ENCODE results near the gene MTM1.

DNA sequence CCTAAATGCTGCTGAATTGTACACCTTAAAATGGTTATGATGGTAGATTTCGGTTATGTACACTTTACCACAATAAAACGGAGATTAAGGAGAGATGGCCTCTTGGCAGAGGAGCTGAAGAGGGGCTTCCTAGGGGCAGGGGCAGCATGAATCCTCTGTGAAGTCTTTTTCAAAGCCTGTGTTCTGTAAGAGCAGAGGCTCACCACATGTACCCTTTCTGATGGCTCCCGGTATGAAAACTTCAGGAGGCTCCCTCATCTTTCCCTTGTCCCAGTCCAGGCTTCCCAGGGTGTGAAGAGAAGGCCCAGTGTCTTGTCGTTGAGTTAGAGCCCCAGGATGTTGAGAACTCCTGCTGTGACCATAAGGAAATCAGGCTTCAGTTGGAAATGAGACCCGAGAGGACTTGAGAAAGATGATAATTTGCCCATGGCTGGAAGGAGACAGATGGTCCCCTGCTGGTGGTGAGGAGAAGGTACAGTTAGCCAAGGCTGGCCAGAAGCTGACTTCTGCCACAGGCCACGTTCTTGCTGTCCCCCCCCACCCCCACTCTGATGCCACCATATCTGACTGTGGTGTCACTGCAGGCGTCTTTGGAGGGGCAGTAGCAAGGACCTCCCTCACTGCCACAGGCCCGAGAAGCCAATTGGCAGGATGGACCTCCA, 31.8 kb upstream of the MTM1 start:
- TF ChIP-seq, protein P1, sequence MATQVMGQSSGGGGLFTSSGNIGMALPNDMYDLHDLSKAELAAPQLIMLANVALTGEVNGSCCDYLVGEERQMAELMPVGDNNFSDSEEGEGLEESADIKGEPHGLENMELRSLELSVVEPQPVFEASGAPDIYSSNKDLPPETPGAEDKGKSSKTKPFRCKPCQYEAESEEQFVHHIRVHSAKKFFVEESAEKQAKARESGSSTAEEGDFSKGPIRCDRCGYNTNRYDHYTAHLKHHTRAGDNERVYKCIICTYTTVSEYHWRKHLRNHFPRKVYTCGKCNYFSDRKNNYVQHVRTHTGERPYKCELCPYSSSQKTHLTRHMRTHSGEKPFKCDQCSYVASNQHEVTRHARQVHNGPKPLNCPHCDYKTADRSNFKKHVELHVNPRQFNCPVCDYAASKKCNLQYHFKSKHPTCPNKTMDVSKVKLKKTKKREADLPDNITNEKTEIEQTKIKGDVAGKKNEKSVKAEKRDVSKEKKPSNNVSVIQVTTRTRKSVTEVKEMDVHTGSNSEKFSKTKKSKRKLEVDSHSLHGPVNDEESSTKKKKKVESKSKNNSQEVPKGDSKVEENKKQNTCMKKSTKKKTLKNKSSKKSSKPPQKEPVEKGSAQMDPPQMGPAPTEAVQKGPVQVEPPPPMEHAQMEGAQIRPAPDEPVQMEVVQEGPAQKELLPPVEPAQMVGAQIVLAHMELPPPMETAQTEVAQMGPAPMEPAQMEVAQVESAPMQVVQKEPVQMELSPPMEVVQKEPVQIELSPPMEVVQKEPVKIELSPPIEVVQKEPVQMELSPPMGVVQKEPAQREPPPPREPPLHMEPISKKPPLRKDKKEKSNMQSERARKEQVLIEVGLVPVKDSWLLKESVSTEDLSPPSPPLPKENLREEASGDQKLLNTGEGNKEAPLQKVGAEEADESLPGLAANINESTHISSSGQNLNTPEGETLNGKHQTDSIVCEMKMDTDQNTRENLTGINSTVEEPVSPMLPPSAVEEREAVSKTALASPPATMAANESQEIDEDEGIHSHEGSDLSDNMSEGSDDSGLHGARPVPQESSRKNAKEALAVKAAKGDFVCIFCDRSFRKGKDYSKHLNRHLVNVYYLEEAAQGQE (IDR thresholded peaks at IDR 0.05; ENCODE audit: borderline replicate concordance) = no peak
- no peak for TF ChIP-seq CTCF (IDR thresholded peaks at IDR 0.05; ENCODE audit: poor library complexity, severe bottlenecking)
- TF ChIP-seq POLR2AphosphoS5 (IDR thresholded peaks at IDR 0.05) = no peak
- TF ChIP-seq RAD21 (conservative IDR thresholded peaks at IDR 0.05) = no peak

Data from neural cell (in vitro differentiated cells).